ENCODE measurements around the gene PODXL2. TPM values are rescaled to one million over a fixed set of nuclear protein-coding genes. Genes with fewer than 3 reads are reported as not detected.

The PODXL2 gene
- polyA plus RNA-seq, 1 donor (not counting 4 experiments of a cell fraction or from before 2014, with no cell fraction given) = 1.6 TPM

GRCh38 chr3:127593178-127593577, 35.8 kb upstream of the PODXL2 start:
- H3K79me2 ChIP-seq (ENCODE audit: control insufficient read depth, insufficient read depth, low read length) = peaks cover 20% of the 10 kb centered on the region
- no peak overlapping the region for H2AFZ ChIP-seq (ENCODE audit: control insufficient read depth, low read length)
- FAIRE-seq (no peak), DNase-seq (ENCODE audit: low read depth, low spot score) (no peak)
- TF ChIP-seq, protein P1, sequence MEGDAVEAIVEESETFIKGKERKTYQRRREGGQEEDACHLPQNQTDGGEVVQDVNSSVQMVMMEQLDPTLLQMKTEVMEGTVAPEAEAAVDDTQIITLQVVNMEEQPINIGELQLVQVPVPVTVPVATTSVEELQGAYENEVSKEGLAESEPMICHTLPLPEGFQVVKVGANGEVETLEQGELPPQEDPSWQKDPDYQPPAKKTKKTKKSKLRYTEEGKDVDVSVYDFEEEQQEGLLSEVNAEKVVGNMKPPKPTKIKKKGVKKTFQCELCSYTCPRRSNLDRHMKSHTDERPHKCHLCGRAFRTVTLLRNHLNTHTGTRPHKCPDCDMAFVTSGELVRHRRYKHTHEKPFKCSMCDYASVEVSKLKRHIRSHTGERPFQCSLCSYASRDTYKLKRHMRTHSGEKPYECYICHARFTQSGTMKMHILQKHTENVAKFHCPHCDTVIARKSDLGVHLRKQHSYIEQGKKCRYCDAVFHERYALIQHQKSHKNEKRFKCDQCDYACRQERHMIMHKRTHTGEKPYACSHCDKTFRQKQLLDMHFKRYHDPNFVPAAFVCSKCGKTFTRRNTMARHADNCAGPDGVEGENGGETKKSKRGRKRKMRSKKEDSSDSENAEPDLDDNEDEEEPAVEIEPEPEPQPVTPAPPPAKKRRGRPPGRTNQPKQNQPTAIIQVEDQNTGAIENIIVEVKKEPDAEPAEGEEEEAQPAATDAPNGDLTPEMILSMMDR (optimal IDR thresholded peaks at IDR 0.05 in 1 of 3, IDR thresholded peaks at IDR 0.05 in 1 of 3, conservative IDR thresholded peaks at IDR 0.05 in 1 of 3; ENCODE audit: extremely low read depth in 1 of 3, insufficient read depth in 2 of 3, low read length in 3 of 3) = no peak
- TF ChIP-seq EZH2 (IDR thresholded peaks at IDR 0.05; ENCODE audit: low read length) = no peak
- H3K9me3 ChIP-seq (ENCODE audit: control insufficient read depth, low read depth, low read length) = no peaks in the 10 kb centered on the region
- peaks cover 0 to under 1% of the 10 kb centered on the region in 2 experiments for H3K36me3 ChIP-seq (ENCODE audit: control insufficient read depth in 2 of 2, extremely low read depth in 1 of 2, insufficient read depth in 2 of 2, low read length in 2 of 2)
- no peak overlapping the region for H3K9ac ChIP-seq (ENCODE audit: control insufficient read depth, extremely low read depth, insufficient read depth, low read length)
- no peak overlapping the region for H3K4me2 ChIP-seq (ENCODE audit: control insufficient read depth, extremely low read depth, insufficient read depth, low read depth, low read length)
- peaks cover 4% of the 10 kb centered on the region for H4K20me1 ChIP-seq (ENCODE audit: control insufficient read depth, extremely low read depth, insufficient read depth, low read length)
- no peak overlapping the region for H3K27ac ChIP-seq (ENCODE audit: control insufficient read depth, insufficient read depth, low read length)
- no peaks in the 10 kb centered on the region for H3K9me1 ChIP-seq (ENCODE audit: control insufficient read depth, extremely low read depth, insufficient read depth, low read length)
- dilution Hi-C loops (cut with MboI; ENCODE audit: extremely low pct_ligation_motif_present, low sequenced_read_pairs) = no loop called here
- no peak overlapping the region for H3K4me3 ChIP-seq (ENCODE audit: control insufficient read depth in 2 of 3, extremely low read depth in 1 of 3, insufficient read depth in 2 of 3, low read depth in 1 of 3, low read length in 3 of 3)
- H3K4me1 ChIP-seq (ENCODE audit: control insufficient read depth, extremely low read depth, insufficient read depth, low read length) = peaks cover 19% of the 10 kb centered on the region
- H3K27me3 ChIP-seq (ENCODE audit: control insufficient read depth, extremely low read depth, insufficient read depth, low read length) = no peaks in the 10 kb centered on the region

GRCh38 chr3:127595303-127595702, 33.7 kb upstream of the PODXL2 start:
- Histone ChIP-seq H3K27me3 (ENCODE audit: control insufficient read depth, extremely low read depth, insufficient read depth, low read length) (no peaks in the 10 kb centered on the region), H3K27ac (ENCODE audit: control insufficient read depth, insufficient read depth, low read length) (no peak overlapping the region), H3K79me2 (ENCODE audit: control insufficient read depth, insufficient read depth, low read length) (peaks cover 9% of the 10 kb centered on the region), H3K4me1 (ENCODE audit: control insufficient read depth, extremely low read depth, insufficient read depth, low read length) (peaks cover 23% of the 10 kb centered on the region), H3K4me3 (ENCODE audit: control insufficient read depth in 2 of 3, extremely low read depth in 1 of 3, insufficient read depth in 2 of 3, low read depth in 1 of 3, low read length in 3 of 3) (no peak overlapping the region), H3K9me1 (ENCODE audit: control insufficient read depth, extremely low read depth, insufficient read depth, low read length) (no peaks in the 10 kb centered on the region), H2AFZ (ENCODE audit: control insufficient read depth, low read length) (no peak overlapping the region), H3K9ac (ENCODE audit: control insufficient read depth, extremely low read depth, insufficient read depth, low read length) (no peak overlapping the region), H3K4me2 (ENCODE audit: control insufficient read depth, extremely low read depth, insufficient read depth, low read depth, low read length) (no peak overlapping the region), H3K36me3 (ENCODE audit: control insufficient read depth in 2 of 2, extremely low read depth in 1 of 2, insufficient read depth in 2 of 2, low read length in 2 of 2) (peaks cover 0 to 2% of the 10 kb centered on the region in 2 experiments), H3K9me3 (ENCODE audit: control insufficient read depth, low read depth, low read length) (no peaks in the 10 kb centered on the region), H4K20me1 (ENCODE audit: control insufficient read depth, extremely low read depth, insufficient read depth, low read length) (no peaks in the 10 kb centered on the region)
- FAIRE-seq (no peak), DNase-seq (ENCODE audit: low read depth, low spot score) (no peak)
- TF ChIP-seq EZH2 (IDR thresholded peaks at IDR 0.05; ENCODE audit: low read length) = no peak
- TF ChIP-seq, protein P1 (optimal IDR thresholded peaks at IDR 0.05 in 1 of 3, IDR thresholded peaks at IDR 0.05 in 1 of 3, conservative IDR thresholded peaks at IDR 0.05 in 1 of 3; ENCODE audit: extremely low read depth in 1 of 3, insufficient read depth in 2 of 3, low read length in 3 of 3) = no peak
- dilution Hi-C loops (cut with MboI; ENCODE audit: extremely low pct_ligation_motif_present, low sequenced_read_pairs) = no loop called here

Data from keratinocyte (primary cell).